HCT116 (cell line): ENCODE measurements around the gene MLH3.

Experiments used
- ATF3 ChIP-seq: IDR thresholded peaks from 2 replicates; pipeline ENCODE4 v1.6.1; 2012
- CEBPB ChIP-seq: IDR thresholded peaks from 2 replicates; pipeline ENCODE4 v1.6.1; 2012; ENCODE audit warnings: low read depth
- EZH2 ChIP-seq: fragments of 200-600 bp; sonication (generic); IDR thresholded peaks from 2 replicates; pipeline ENCODE4 v1.6.1; 2017; ENCODE audit warnings: antibody characterized with exemption, mixed run types
- EZH2phosphoT487 ChIP-seq: fragments of 200-600 bp; IDR thresholded peaks from 2 replicates; pipeline ENCODE4 v1.6.1; 2018; ENCODE audit warnings: antibody characterized with exemption, borderline replicate concordance
- POLR2A ChIP-seq: IDR thresholded peaks from 2 replicates; pipeline ENCODE4 v1.7.0; 2011; ENCODE audit warnings: borderline replicate concordance; ENCODE audit not compliant: insufficient read depth, insufficient read length; ENCODE audit errors: extremely low read depth
- POLR2AphosphoS5 ChIP-seq: IDR thresholded peaks from 2 replicates; pipeline ENCODE4 v1.6.1; 2011; ENCODE audit warnings: mild to moderate bottlenecking, low read depth, low read length, moderate library complexity
- RAD21 ChIP-seq: IDR thresholded peaks from 2 replicates; pipeline ENCODE4 v1.6.1; 2012; ENCODE audit warnings: low read depth, mild to moderate bottlenecking
- YY1 ChIP-seq: IDR thresholded peaks from 2 replicates; pipeline ENCODE4 v1.6.1; 2011; ENCODE audit warnings: low read length, low read depth, moderate library complexity, mild to moderate bottlenecking; ENCODE audit not compliant: insufficient replicate concordance; ENCODE audit errors: extremely low read depth
- ZFX ChIP-seq: fragments of 450-650 bp; IDR thresholded peaks from 2 replicates; pipeline ENCODE4 v1.6.1; 2017
- ZNF274 ChIP-seq: fragments of 200-500 bp; sonication (Bioruptor generic); IDR thresholded peaks from 2 replicates; pipeline ENCODE4 v1.6.1; 2014; ENCODE audit warnings: mild to moderate bottlenecking, low read depth, low read length, inconsistent platforms
- TF ChIP-seq, protein P1 (sequence below), 3 experiments: fragments of 200-600 bp in 1 of 3; sonication (generic) in 1 of 3; IDR thresholded peaks in 2 of 3; conservative IDR thresholded peaks in 1 of 3; 2 replicates each; pipeline ENCODE4 v1.5.1; 2012 to 2017; ENCODE audit warnings: low read depth in 2 of 3, low read length in 2 of 3, antibody characterized with exemption in 1 of 3, borderline replicate concordance in 1 of 3, control low read depth in 1 of 3, mild to moderate bottlenecking in 1 of 3, mixed read lengths in 1 of 3, mixed run types in 1 of 3, moderate library complexity in 1 of 3; ENCODE audit not compliant: insufficient read depth in 1 of 3

DNA sequence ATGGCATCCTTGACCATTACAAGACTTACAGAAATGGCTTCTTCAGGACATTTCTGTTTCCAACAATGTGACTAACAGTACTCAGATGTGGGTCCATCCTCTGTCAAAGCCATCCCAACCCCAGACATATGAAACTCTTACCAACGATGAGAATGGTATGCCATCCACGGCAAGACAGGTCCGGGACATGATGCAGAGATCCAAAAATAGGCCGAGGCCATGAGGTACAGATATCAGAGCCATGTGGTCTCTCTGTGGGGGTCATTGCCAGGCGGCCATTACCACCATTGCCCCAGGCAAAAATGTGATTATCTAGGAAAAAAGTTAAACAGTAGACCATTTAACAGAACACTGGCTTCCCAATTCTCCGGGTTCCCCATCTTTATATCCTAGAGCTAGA is 45.7 kb upstream of the MLH3 start:
- TF ChIP-seq, protein P1, sequence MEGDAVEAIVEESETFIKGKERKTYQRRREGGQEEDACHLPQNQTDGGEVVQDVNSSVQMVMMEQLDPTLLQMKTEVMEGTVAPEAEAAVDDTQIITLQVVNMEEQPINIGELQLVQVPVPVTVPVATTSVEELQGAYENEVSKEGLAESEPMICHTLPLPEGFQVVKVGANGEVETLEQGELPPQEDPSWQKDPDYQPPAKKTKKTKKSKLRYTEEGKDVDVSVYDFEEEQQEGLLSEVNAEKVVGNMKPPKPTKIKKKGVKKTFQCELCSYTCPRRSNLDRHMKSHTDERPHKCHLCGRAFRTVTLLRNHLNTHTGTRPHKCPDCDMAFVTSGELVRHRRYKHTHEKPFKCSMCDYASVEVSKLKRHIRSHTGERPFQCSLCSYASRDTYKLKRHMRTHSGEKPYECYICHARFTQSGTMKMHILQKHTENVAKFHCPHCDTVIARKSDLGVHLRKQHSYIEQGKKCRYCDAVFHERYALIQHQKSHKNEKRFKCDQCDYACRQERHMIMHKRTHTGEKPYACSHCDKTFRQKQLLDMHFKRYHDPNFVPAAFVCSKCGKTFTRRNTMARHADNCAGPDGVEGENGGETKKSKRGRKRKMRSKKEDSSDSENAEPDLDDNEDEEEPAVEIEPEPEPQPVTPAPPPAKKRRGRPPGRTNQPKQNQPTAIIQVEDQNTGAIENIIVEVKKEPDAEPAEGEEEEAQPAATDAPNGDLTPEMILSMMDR (IDR thresholded peaks at IDR 0.05 in 2 of 3, conservative IDR thresholded peaks at IDR 0.05 in 1 of 3; ENCODE audit: borderline replicate concordance in 1 of 3, insufficient read depth in 1 of 3, low read depth in 2 of 3, low read length in 2 of 3) = no peak
- no peak for TF ChIP-seq CEBPB
- no peak for TF ChIP-seq RAD21
- TF ChIP-seq YY1 = no peak
- no peak for TF ChIP-seq ZNF274
- no peak for TF ChIP-seq ZFX
- no peak for TF ChIP-seq EZH2
- TF ChIP-seq POLR2AphosphoS5 = no peak
- TF ChIP-seq POLR2A = no peak
- TF ChIP-seq EZH2phosphoT487 = no peak
- no peak for TF ChIP-seq ATF3
